ENCODE data around the gene ZNF674.
"Not testable (repeated sequence)": the region's sequence is repeated elsewhere in the genome, so short reads cannot be mapped to it uniquely, and the experiment has no call there.

ZNF674 gene

DNA sequence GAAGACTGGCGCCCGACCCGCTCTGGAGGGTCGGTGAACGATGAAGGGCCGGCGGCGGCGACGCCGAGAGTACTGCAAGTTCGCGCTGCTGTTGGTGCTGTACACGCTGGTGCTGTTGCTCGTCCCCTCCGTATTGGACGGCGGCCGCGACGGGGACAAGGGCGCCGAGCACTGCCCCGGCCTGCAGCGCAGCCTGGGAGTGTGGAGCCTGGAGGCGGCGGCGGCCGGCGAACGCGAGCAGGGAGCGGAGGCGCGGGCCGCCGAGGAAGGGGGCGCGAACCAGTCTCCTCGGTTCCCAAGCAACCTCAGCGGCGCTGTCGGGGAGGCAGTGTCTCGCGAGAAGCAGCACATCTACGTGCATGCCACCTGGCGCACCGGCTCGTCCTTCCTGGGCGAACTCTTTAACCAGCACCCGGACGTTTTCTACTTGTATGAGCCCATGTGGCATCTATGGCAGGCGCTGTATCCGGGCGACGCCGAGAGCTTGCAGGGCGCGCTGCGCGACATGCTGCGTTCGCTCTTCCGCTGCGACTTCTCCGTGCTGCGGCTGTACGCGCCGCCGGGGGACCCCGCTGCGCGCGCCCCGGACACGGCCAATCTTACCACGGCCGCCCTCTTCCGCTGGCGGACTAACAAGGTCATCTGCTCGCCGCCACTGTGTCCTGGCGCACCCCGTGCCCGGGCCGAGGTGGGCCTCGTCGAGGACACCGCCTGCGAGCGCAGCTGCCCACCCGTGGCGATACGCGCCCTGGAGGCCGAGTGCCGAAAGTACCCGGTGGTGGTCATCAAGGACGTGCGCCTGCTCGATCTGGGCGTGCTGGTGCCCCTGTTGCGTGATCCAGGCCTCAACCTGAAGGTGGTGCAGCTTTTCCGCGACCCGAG is 28.9 kb upstream of the ZNF674 start:
- Mint-ChIP-seq H3K4me3 (peak overlapping the region; percentile 56 to 77), H3K27me3 (peaks cover 24% of the 10 kb centered on the region), H3K27ac (peak overlapping the region in 1 of 2 donors; percentile 89), H3K9me3 (no peaks in the 10 kb centered on the region), H3K4me1 (peaks cover 36% of the 10 kb centered on the region)
- DNase-seq: peak; percentile 64 to 66
- peak; percentile 57 for ATAC-seq

DNA sequence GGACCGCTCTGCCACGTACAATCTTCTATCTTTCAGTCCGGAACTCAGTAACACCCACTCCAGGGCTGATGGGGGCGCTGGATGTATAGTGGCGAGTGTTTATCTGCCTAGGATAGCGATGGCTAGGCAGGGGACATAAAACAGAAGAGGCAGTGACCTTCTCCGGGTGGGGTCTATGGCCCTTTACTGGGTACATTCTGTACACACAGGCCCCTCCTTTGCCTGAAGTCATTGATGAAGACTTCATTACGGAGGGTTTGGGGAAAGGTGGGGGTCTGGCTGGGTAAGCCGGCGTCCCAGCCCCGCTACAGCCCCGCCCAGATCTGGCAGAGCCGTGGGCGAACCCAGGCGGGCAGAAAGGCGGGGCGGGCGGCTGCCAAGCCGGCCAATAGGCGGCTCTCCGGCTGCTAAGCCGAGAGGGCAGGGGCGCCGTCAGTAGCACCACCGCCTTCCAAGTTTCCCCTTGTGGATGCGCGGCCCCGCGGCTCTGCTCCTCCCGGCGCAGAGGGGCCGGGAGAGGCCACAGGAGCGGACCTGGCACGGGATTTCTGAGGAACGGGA is 28.2 kb upstream of the ZNF674 start, which contains the start of gene CHST7:
Gene CHST7, plus strand, starts transcription at position 435 of the 561 bp plus-strand sequence. CDS start 167 bp downstream, outside the sequence.
- peak within 1 kb of the TSS; percentile 56 to 77 for H3K4me3 Mint-ChIP-seq
- H3K9me3 Mint-ChIP-seq: no peaks in the 10 kb centered on the region
- peak within 1 kb of the TSS; percentile 86 to 89 for H3K27ac Mint-ChIP-seq
- ATAC-seq (peak; percentile 66), DNase-seq (peak; percentile 67 to 70)
- H3K27me3 Mint-ChIP-seq: peaks cover 24% of the 10 kb centered on the region
- H3K4me1 Mint-ChIP-seq: peaks cover 36% of the 10 kb centered on the region

- ATAC-seq (peak; percentile 75), DNase-seq (peak; percentile 49 to 66)
- Mint-ChIP-seq H3K27ac (peak overlapping the region; percentile 43 to 86), H3K27me3 (peaks cover 23% of the 10 kb centered on the region), H3K9me3 (no peaks in the 10 kb centered on the region), H3K4me1 (peaks cover 36% of the 10 kb centered on the region), H3K4me3 (peak overlapping the region; percentile 56 to 77)
Measured at GRCh38 chrX:46572340-46572936, 27.2 kb upstream of the ZNF674 start.

GRCh38 chrX:46571423-46572339 is 26.5 kb upstream of the ZNF674 start:
- no peak for DNase-seq
- H3K27me3 Mint-ChIP-seq: peaks cover 16% of the 10 kb centered on the region
- H3K9me3 Mint-ChIP-seq: no peaks in the 10 kb centered on the region
- peak overlapping the region; percentile 56 to 77 for H3K4me3 Mint-ChIP-seq
- peak overlapping the region; percentile 35 to 86 for H3K27ac Mint-ChIP-seq
- no peak for ATAC-seq
- H3K4me1 Mint-ChIP-seq: peaks cover 35% of the 10 kb centered on the region

- no peaks in the 10 kb centered on the region for H3K9me3 Mint-ChIP-seq
- ATAC-seq (no peak), DNase-seq (no peak)
- no peak overlapping the region for H3K27ac Mint-ChIP-seq
- H3K4me1 Mint-ChIP-seq: peaks cover 20% of the 10 kb centered on the region
- no peaks in the 10 kb centered on the region for H3K27me3 Mint-ChIP-seq
- no peak overlapping the region for H3K4me3 Mint-ChIP-seq
Measured at GRCh38 chrX:46569621-46570020, 24.4 kb upstream of the ZNF674 start.

GRCh38 chrX:46567388-46567787 is 22.2 kb upstream of the ZNF674 start:
- DNase-seq (no peak), ATAC-seq (no peak)
- H3K27ac Mint-ChIP-seq: no peak overlapping the region
- peaks cover 15% of the 10 kb centered on the region for H3K4me1 Mint-ChIP-seq
- H3K4me3 Mint-ChIP-seq: no peak overlapping the region
- no peaks in the 10 kb centered on the region for H3K9me3 Mint-ChIP-seq
- H3K27me3 Mint-ChIP-seq: no peaks in the 10 kb centered on the region

GRCh38 chrX:46561824-46562657 is 16.8 kb upstream of the ZNF674 start:
- Mint-ChIP-seq H3K27ac (no peak overlapping the region), H3K9me3 (no peaks in the 10 kb centered on the region), H3K4me3 (peak overlapping the region; percentile 1 to 12), H3K27me3 (peaks cover 7% of the 10 kb centered on the region), H3K4me1 (peaks cover 17% of the 10 kb centered on the region)
- ATAC-seq: peak; percentile 97
- peak; percentile 39 to 59 for DNase-seq

GRCh38 chrX:46559062-46559461 is 13.8 kb upstream of the ZNF674 start:
- no peak overlapping the region for H3K27ac Mint-ChIP-seq
- peaks cover 17% of the 10 kb centered on the region for H3K4me1 Mint-ChIP-seq
- peaks cover 7% of the 10 kb centered on the region for H3K27me3 Mint-ChIP-seq
- H3K4me3 Mint-ChIP-seq: no peak overlapping the region
- no peak for DNase-seq
- H3K9me3 Mint-ChIP-seq: no peaks in the 10 kb centered on the region
- no peak for ATAC-seq

DNA sequence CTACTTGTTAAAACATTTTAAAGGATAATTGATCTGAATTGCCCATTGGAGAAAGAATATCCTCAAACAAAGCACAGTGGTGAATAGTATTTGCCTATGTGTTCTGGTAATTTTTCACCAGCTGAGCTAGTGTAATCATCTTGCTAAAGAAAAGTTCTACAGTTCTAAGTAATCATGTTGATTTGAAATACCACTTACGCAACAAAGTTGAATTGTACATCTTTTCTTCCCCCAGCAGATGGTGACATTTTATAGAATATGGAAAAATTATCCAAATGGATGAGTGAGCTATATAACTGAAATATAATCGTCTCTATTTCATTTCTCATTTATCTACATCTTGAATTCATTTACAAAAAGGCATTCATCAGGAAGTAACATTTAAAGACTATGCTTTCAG is 9.7 kb upstream of the ZNF674 start:
- Mint-ChIP-seq H3K4me3 (no peak overlapping the region), H3K9me3 (no peaks in the 10 kb centered on the region), H3K27ac (no peak overlapping the region), H3K27me3 (no peaks in the 10 kb centered on the region), H3K4me1 (no peaks in the 10 kb centered on the region)
- DNase-seq (no peak), ATAC-seq (no peak)

DNA sequence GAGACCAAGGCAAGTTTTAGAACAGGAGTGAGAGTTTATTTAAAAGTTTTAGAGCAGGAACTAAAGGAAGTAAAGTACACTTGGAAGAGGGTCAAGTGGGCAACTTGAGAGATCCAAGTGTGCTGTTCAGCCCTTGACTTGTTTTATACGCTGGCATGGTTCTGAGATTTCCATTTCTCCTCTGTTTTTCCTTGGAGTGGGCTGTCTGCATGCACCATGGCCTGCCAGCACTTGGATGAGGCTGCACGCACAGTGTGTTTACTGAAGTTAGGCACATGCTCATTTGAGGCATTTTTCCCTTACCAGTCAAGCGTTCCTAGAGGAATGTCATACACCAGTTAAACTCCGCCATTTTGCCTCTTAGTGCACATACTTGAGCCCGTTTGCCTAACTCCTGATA is 8.7 kb upstream of the ZNF674 start:
- no peak overlapping the region for H3K4me3 Mint-ChIP-seq

GRCh38 chrX:46551494-46552128 is 6.4 kb upstream of the ZNF674 start:
- H3K27me3 Mint-ChIP-seq: no peaks in the 10 kb centered on the region
- peaks cover 4% of the 10 kb centered on the region for H3K4me1 Mint-ChIP-seq
- H3K4me3 Mint-ChIP-seq: no peak overlapping the region
- ATAC-seq: no peak
- H3K27ac Mint-ChIP-seq: no peak overlapping the region
- DNase-seq: no peak
- H3K9me3 Mint-ChIP-seq: no peaks in the 10 kb centered on the region

More for the DNA sequence above, 8.7 kb upstream of the ZNF674 start:
- Mint-ChIP-seq H3K9me3 (no peaks in the 10 kb centered on the region), H3K27ac (peak overlapping the region in 1 of 2 donors; percentile 72), H3K27me3 (no peaks in the 10 kb centered on the region), H3K4me1 (no peaks in the 10 kb centered on the region)
- DNase-seq: no peak
- no peak for ATAC-seq

DNA sequence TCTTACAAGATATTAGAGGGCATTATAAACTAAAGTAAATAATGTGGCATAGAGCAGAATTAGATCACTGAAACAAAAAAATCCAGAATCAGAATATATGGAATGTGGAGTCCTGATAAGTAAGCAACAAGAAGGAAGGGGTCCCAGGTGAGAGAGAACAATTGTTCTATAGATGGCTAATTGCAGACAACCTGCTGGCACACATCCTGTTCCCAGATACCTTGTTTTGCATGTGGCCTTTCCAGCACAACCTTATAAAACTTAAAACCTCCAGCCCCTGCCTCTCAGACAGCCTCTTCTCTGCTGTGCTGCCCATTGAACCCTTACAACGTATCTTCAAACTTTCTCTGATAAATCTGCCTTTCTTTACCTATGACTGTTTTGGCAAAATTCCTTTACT is 4.7 kb upstream of the ZNF674 start:
- peaks cover 6% of the 10 kb centered on the region for H3K4me1 Mint-ChIP-seq
- ATAC-seq (no peak), DNase-seq (no peak)
- no peak overlapping the region for H3K4me3 Mint-ChIP-seq
- H3K27me3 Mint-ChIP-seq: no peaks in the 10 kb centered on the region
- H3K9me3 Mint-ChIP-seq: no peaks in the 10 kb centered on the region
- no peak overlapping the region for H3K27ac Mint-ChIP-seq

DNA sequence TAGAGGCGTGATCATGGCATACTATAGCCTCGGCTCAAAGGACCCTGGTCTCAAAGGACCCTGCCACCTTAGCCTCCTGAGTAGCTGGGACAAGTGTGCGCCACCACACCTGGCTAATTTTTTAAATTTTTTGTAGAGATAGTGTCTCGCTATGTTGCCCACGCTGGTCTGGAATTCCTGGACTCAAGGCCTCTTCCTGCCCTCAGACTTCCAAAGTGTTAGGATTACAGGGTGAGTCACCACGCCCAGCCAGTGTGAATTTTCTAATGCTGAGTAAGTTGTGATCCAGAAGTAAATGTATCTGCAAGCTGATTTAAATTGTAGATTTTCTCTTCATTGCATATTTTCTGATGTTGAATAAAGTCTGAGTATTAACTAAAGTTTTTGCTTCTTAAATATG is 2.6 kb upstream of the ZNF674 start:
- no peak overlapping the region for H3K4me3 Mint-ChIP-seq

DNA sequence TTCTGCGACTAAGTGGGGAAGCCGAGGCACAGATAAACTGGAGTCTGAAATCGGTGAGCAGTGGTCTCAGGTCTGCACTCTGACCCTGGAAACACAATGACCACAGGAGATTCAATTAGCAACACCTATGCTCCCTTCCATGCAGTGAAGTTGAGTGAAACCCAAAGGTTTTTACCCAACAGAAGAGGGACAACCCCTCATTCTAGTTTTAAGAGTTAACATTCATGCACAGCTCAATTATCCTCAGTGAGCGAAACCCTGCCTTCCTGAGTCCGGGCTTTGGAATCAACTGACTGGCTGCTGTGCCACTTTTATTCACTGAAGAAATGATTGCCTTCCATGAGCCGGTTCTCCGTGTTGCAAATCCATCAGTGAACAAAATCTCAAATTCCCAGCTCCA is 694 bp downstream of the ZNF674 start:
- H3K9me3 Mint-ChIP-seq, H3K27me3 Mint-ChIP-seq, DNase-seq: not testable (repeated sequence)
- Mint-ChIP-seq H3K27ac (peak overlapping the region; percentile 98 to 99), H3K4me1 (peaks cover 22% of the 10 kb centered on the region), H3K4me3 (peak overlapping the region; percentile 91 to 93)
- ATAC-seq: peak; percentile 50

More for the DNA sequence above, 2.6 kb upstream of the ZNF674 start:
- Mint-ChIP-seq H3K4me1 (peaks cover 22% of the 10 kb centered on the region), H3K9me3 (no peaks in the 10 kb centered on the region), H3K27ac (no peak overlapping the region), H3K27me3 (no peaks in the 10 kb centered on the region)
- no peak for DNase-seq
- ATAC-seq: no peak
